Measurements from ENCODE around the gene ANAPC15. TPM values are rescaled to one million over a fixed set of nuclear protein-coding genes. Genes with fewer than 3 reads are reported as not detected.

Gene ANAPC15
- polyA plus RNA-seq, 1 donor, result 30.8 TPM

DNA sequence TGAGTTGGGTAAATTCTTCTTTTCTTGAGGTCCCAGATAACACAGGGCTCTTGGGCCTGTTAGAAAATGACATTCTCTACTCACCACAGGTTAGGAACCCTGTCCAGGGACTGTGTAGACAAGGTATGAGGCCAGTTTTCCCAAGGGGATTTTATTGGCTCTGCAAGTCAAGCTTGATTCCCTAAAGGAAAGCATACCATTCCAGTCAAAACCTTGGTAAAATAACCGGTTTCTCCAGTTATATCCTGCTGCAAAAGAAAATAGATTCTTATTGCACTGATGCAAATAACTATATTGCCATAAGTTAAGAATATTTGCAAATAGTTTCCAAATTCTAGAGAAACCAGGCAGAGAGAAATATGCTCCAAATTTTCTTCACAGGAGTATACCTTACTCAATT is 13.5 kb upstream of the ANAPC15 start:
- DNase-seq (ENCODE audit: low read depth), result no peak

DNA sequence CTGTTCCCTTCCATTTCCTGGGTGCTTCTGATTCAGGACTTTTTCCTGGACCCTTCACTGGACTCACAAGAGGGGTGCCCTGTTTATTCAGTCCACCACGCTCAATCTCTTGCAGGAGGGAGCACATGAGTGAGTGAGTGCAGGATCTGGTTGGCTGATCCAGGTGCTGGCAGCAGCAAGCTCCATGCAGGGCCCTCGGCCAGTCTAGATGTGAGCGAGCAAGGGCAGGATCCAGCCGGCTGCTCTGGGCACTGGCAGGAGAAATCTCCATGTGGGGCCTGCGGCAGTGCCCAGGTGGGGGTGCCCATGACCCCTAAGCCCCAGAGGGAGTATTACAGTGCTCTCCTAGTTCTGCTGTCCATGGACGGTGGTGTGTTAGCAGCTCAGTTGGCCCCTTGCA is 11.6 kb upstream of the ANAPC15 start:
- DNase-seq (ENCODE audit: low read depth), result no peak

DNA sequence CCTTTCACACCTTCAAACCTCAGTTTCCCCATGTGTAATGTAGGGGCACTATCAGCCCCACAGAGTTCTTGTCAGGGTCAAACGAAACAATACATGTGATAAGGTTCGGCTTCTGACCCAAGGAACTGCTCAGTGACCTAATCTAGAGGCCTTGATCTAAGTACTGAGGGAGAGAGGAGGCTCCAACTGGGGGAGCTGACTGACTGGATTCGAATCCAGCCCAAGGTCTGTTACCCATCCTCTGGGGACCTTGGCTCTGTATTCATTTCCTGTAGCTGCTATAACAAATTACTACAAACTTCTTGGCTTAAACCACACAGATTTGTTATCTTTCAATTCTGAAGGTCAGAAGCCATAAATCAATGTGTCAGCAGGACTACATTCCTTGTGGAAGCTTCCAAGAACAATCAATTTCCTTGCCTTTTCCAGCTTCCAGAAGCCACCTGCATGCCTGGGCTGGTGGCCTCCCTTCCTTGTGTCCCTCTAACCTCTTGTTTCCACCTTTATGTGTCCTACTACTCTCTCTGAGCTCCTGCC is 10.7 kb upstream of the ANAPC15 start:
- DNase-seq (ENCODE audit: low read depth), result no peak

DNA sequence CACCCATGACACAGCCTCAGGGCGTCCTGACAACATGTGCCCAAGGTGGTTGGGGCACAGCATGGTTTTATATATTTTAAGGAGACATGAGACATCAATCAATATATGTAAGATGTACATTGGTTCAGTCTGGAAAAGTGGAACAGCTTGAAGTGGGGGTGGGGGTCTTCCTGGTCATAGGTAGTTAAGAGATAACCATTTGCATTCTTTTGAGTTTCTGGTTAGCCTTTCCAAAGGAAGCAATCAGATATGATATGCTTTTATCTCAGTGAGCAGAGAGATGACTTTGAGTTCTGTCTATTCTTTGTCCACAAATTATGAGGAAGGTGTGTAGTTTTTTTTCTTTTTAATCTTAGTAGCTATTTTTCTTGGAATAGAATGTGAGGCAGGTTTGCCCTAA is 10.1 kb upstream of the ANAPC15 start:
- DNase-seq (ENCODE audit: low read depth), result no peak

DNA sequence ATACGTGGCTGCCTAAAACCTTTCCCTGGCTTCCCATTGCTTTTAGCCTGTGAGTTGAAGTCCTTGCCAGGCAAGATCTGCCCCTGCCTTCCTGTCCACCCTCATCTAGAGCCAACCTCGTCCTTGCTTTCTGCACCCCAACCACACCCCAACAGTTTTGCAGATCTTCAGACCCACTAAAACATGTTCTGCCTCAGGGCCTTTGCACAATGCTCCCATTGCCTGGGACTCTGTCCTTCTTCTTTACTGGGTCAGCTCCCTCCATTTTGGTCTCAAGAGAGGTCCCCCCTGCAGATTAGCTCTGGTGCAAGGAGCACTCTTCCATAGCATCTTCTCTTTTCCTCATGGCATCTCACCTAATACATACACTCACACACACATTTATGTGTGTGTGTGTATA is 8.4 kb upstream of the ANAPC15 start:
- DNase-seq (ENCODE audit: low read depth), result no peak

DNA sequence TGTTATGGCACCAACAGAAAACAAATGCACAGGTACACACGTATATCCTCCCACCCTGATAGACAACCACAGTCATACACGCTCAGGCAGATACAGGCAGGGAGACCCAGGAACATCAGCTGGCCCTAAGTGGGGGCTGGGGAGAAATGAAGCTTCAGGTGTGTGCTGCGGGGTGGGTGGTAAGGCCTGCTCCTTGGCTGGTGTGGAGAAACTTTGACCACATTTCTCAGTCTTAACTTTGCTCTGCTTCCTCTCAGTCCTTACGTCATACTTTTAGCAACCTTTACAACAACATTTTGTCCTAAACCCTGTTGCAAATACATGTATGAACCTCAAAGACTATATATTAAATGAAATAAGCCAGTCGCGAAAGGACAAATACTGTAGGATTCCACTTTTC is 6.7 kb upstream of the ANAPC15 start:
- DNase-seq (ENCODE audit: low read depth), result no peak

DNA sequence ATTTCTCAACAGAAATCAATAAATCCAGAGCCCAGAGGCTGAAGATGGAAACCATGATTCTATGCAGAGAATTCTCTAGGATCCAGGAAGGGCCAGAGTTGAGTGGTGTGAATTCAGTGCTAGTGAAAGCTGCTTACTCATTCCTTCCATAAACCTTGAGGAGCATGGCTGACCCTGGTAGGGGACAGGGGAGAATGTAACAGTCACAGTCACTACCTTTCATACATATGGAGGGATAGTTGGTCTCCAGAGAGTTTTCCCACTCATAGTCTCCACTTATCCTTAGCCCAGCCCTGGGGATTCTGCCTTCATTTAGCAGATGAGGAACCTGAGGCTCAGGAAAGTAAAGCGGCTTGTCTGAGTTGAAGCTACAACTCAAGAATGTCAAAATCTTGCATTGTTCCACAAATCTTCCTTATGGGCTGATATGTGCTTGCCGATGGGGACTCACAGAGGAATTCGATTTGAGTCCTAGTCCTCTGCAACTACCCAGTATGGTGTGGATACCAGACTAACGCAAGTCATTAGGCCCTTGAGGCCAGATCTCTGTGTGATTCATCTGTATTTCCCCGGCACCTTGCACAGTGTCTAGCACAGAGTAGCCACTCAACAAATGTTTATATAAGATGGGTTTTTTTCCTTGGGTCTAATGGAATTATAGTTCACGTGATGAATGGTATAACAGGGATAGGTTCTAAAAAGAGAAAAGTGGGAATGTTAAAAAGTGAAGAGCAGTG is 3.7 kb upstream of the ANAPC15 start:
- DNase-seq (ENCODE audit: low read depth), result no peak

DNA sequence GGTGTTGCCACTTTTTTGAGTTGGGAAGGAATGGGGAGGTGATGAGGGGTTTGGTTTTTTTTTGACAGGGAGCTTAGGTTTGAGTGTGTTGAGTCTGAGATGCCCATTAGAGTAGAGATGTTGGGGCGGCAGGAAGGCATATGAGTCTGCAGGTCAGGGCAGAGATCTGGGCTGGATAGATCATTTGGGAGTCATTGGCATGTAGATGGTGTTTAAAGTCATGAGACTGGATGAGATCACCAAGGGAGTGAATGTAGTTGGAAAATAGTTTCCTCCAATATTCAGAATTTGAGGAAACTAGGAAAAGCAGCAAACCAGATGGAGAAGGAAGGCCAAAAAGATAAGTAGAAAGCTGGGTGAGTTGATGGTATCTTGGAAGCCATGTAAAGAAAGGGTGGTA is 2.1 kb upstream of the ANAPC15 start:
- no peak for DNase-seq (ENCODE audit: low read depth)

DNA sequence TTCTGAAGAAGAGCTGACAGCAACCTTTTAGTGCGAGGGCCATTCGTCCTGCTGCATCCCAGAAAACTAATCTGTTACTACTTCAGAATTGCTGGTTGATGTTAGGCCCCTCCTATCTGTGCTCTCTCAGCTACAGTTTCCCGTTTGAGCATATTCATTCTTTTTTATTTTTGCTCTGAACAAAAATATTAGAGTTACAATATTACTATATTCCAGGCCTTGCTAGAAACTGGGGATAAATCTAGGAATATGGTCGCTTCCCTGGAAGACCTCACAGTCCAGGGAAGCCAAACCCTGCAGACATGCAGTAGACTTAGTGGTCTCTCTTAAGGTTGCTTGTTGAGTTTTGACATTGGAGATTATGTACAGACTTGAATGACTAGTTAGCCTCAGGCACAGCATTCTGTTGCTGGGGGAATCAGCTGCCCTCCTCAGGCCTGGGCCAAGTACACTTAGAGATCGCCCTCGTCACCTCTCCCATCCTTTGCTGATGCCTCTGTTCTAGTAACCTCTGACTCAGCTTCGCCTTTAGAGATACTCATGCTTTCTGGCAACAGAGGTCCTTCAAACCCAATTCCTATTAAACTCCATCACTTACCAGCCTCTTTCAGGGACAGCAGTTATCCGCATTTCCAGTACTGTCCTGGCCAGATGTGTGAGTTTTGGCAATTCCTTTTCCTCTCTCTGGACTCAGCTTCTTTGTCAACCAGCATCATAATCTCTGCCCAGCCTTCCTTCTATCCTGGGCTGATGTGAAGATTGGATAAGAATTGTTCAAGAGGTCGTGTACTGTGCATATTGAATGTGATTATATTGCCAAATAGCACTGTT is 698 bp upstream of the ANAPC15 start:
- DNase-seq (ENCODE audit: low read depth), result no peak

DNA sequence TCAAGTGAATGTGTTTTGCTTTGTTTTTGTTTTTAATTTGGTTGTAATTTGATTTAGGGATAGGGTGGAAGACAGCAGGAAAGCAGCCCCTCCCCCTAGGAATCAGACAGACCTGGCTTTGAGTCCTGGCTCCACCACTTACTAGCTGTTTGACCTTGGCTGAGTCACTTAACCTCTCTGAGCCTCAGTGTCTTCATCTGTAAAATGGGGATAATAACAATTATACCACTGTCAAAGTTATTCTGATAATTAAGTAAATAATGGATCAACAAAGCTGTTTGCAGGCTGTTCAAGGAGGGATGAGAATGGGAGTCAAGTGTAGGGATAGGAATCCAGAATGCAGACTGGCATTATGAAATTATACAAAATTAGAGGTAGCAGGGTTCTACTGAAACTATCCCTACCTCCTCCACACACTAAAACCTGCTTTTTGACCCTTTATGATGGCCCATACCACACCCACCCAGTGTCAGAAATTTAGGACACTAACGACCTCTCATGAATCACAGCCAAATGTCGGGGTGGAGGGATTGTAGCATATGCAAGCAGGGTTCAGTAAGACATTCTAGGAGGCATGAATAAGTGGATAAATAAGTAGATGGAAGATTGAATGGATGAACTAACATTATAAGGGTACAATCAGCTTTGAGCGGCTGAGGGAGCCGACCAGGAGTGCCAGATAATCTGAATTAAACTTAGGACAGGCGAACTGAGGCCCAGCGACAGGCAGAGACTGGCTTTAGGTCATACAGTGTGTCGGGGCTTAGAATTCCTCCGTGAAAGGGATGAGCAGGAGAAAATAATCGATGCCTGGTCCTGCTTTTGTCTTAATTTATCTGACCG is 974 bp downstream of the ANAPC15 start:
- DNase-seq (ENCODE audit: low read depth), result peak; percentile 6

DNA sequence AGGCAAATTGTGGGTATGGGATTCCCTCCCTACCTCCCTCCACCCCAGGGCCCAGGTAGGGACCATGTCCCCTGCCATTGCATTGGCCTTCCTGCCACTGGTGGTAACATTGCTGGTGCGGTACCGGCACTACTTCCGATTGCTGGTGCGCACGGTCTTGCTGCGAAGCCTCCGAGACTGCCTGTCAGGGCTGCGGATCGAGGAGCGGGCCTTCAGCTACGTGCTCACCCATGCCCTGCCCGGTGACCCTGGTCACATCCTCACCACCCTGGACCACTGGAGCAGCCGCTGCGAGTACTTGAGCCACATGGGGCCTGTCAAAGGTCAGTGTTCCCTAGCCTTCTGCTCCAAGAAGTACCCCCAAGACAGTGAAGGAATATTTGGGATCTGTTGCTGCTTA is 6.6 kb downstream of the ANAPC15 start, which contains the start of gene TOMT:
Gene TOMT, plus strand, starts transcription at position 37 of the 400 bp plus-strand sequence. Its CDS starts 28 bp downstream, at position 65.
- DNase-seq (ENCODE audit: low read depth), result no peak

DNA sequence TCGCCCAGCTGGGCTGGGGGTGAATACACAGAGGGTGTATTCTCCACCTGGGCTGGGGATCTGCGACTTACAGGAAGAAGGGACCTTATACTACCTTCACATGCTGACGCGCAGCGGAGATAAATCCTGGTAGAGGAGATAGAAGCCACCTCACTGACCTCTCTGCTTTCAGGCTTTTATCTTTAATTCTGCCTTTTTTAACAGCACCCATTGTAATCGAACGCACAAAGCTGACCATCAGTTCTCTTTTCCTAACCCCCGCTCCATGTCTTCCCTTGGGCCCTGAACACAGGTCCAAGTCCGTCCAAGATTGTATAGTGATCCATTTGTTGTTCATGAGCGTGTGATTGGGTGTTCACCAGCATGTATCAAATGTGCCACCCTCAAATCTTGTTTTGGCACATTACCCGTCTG is 8.7 kb downstream of the ANAPC15 start:
- no peak for DNase-seq (ENCODE audit: low read depth)

DNA sequence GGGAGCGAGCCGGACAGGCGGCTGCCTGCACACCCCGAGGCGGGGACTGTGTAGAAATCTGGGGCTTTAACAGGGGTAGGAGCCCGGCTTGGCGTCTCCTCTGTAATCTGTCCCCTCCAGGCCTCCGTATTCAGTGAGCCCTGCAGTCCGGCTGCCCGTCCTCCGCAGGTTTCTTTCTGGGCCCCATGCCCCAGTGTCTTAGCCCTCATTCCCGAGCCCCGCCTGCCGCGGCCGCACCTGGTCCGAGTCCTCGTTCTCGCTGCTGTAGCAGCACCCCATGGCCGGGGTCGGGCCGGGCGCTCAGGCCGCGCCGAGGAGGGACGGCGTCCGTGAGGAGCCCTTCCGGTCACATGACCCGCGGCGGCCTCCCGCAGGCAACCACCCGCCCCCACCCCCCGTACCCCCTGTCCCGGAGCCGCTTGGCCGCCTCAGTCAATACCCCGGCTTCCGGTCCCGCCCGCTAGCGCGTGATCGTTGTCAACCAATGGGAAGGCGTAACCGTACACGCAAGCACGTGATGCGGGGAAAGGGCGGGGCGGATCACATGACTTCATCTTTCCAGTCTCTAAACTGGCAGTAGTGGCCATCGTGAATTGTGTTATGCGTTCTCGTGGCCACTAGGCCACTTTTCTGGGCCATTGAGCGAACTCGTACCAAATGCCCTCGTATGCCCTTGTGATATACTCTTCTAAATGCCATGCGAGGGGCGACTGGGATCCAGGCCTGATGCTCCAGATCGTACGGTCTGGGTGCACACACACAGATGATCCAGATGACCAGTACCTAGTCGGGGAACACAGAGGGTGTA is 9.3 kb downstream of the ANAPC15 start, which contains the start of gene LAMTOR1:
Gene LAMTOR1, minus strand, starts transcription at position 352 of the 808 bp plus-strand sequence. Its CDS starts 73 bp downstream, at position 279.
- peak; percentile 98 for DNase-seq (ENCODE audit: low read depth)

DNA sequence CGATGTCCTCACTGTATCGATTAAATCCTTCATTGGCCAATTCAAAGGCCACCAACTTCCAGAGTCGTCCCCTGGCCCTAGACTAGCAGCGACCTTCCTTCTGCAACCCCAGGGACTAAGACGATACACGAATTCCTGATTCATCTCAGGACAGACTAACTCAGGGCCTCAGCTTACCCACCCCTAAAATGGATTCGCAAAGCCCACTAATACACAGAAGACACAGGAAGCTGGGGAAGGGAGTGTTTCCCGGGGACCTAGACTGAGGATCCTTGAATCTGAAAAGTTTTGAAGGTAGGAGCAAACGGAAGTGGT is 9.9 kb downstream of the ANAPC15 start:
- DNase-seq (ENCODE audit: low read depth), result no peak

DNA sequence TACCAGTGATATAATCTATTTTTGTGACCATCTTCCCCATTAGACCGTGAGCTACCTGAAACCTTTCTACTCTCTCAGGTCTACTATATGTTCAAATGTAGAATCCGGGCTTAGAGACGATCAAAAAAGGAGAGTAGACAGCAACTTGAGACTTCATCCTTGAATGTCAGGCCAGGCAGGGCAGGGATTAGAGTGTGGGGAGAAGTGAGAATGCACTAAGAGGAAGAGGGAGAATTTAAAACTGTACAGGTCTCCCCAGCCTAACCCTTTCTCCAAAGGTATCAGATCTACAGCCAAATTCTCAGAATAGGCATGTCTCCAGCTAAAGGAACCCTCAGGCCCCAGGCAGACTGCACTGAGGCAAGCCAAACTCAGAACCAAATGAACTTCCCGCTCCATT is 10.3 kb downstream of the ANAPC15 start:
- DNase-seq (ENCODE audit: low read depth), result no peak

DNA sequence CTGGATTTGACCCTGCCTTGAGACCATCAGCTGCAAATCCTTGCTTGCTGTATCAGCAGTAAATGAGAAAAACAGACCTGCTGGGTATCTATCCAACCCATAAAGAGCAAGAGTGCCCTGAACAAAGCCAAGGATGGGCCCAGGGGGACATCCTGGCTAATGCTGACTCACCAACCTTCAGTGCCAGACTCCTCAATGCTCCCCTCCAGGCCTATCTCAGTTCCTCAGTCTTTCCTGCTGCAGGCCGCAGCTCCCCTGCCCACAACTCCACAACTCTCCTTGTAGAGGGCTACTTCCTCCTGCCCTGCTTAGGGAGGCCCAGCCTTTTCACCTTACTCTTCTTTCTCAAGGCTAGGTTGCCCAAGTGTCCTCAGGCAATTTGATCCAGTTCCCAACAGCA is 12.0 kb downstream of the ANAPC15 start:
- no peak for DNase-seq (ENCODE audit: low read depth)

DNA sequence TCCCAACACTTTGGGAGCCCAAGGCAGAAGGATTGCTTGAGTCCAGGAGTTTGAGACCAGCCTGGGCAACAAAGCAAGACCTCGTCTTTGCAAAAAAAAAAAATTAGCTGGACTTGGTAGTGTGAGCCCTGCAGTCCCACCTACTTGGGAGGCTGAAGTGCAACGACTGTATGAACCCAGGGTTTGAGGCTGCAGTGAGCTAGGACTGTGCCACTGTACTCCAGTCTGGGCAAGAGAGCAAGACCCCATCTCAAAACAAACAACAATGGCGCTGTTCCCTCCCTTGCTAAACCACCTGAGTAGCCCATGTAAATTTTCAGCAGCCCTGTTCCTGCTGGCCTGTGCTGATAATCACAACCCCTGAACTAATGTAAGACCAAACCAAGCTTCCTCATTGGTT is 12.5 kb downstream of the ANAPC15 start:
- DNase-seq (ENCODE audit: low read depth), result no peak

DNA sequence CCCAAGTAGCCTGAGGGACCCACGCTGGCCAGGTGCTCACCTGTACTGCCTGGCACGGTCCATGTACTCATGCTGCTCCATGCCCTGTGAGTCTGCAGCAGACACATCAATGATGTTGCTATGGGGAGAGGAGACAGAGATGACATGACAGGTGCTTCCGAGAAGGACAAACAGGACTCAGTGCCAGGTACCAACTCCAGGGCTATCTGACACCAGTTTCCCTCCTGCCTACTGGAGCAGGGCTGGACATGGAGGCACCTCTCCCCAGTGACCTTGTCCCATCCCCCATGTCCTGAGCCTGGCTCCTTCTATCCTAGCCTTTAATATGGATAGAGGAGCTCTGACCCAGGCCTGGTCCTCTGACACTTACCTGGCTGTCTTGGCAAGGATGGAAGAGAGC is 13.8 kb downstream of the ANAPC15 start:
- no peak for DNase-seq (ENCODE audit: low read depth)

DNA sequence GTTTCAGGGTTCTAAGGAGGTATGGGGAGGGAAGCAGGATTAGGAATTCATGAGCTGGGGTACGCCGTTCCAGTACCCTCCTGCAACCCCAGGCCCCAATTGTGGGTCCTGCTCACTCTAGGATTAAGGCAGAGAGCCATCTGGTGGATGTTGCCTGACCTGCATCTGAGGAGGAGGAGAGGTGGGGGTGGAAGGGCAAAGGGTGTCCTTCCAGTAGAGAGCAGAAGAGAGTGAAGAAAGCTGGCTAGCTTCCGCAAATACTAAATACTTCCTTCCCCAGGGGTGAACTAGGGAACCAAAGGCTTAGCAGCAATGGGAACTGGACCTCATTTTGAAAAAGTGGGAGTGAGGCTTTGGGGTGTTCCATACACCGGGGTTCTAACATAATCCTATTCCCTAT is 21.2 kb downstream of the ANAPC15 start:
- no peak for DNase-seq (ENCODE audit: low read depth)

DNA sequence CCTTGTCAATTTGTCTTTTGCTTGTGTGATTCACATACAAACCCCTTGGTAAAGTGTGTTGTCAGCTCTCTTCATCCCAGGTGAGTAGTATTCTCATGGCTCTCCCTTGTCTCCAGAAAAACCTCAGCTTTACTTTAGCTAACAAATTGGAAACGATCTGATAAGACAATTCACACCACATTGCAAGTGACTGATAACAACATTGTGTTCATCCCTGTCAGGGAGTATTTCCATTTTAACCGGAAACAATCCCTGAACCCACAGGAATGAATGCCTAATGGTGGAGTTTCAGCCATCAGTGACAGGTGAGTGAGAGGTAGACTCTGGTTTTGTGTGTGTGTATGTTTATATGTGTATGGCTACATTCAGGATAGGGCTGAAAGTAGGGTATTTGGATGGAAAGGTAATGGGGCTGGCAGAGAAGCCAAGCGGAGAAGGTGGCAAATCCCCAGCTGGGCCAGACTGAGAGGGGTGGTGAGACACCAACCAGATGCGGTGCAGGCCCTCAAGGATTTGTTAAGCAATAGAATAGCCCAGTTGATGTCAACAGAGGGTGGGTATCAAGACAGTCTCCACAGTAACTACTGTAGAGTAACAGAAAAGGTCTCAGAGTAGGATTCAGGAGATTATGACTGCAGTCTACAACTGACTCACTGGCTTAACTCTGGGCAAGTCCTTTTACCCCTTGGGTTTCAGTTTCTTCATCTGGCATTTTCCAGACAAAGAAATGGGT is 24.3 kb downstream of the ANAPC15 start:
- DNase-seq (ENCODE audit: low read depth), result no peak
